Thoracic aorta (tissue), 2 donors: ENCODE measurements around the gene CEP295NL. TPM values are rescaled to one million over a fixed set of nuclear protein-coding genes. Genes with fewer than 3 reads are reported as not detected.

ENCODE experiments used
- ATAC-seq: fragments of 150-250 bp; one replicate; pipeline ENCODE4 v1.8.0; 2017; ENCODE audit warnings: low read depth; ENCODE audit not compliant: insufficient number of reproducible peaks, low FRiP score
- DNase-seq: peaks from one replicate; pipeline ENCODE4 v3.0.0-alpha.2; 2020; ENCODE audit warnings: low spot score
- H3K27ac ChIP-seq, 2 donors: fragments of 200-600 bp; sonication (generic); 1 replicate in 1 of 2; 2 replicates in 1 of 2; pipeline ENCODE4 v1.5.1; 2016; ENCODE audit warnings: mild to moderate bottlenecking in 2 of 2, moderate library complexity in 2 of 2
- H3K27me3 ChIP-seq: fragments of 200-600 bp; sonication (generic); replicated peaks from 2 replicates; pipeline ENCODE4 v1.6.0; 2016; ENCODE audit warnings: mild to moderate bottlenecking; ENCODE audit not compliant: insufficient read depth
- H3K36me3 ChIP-seq: fragments of 200-600 bp; sonication (generic); one replicate; pipeline ENCODE4 v1.5.1; 2016
- H3K4me1 ChIP-seq, 2 donors: fragments of 200-600 bp; sonication (generic); 1 replicate in 1 of 2; 2 replicates in 1 of 2; pipeline versions ENCODE4 v1.5.1 to v1.6.0; 2016; ENCODE audit warnings: low read depth in 2 of 2, mild to moderate bottlenecking in 1 of 2; ENCODE audit not compliant: control insufficient read depth in 1 of 2
- H3K4me3 ChIP-seq: fragments of 200-600 bp; sonication (generic); 2 replicates; pipeline ENCODE4 v1.5.1; 2016; ENCODE audit warnings: mild to moderate bottlenecking
- H3K9me3 ChIP-seq: fragments of 200-600 bp; sonication (generic); 2 replicates; pipeline ENCODE4 v1.5.1; 2016
- CTCF ChIP-seq: fragments of 200-600 bp; sonication (generic); IDR thresholded peaks from one replicate; pipeline ENCODE4 v1.5.1; 2019; ENCODE audit warnings: antibody characterized with exemption
- total RNA-seq, 2 donors: library from RNA; depleted of rRNA; stranded (reverse); fragments of >200 nt; gene quantifications; one replicate each; pipeline versions ENCODE4 v1.1.0 to v1.2.3, GENCODE V29; 2016

The CEP295NL gene
- total RNA-seq, 2 donors from 2014 or later = 6.8 to 13.0 TPM

- Histone ChIP-seq H3K36me3 (no peaks in the 10 kb centered on the region), H3K9me3 (no peaks in the 10 kb centered on the region), H3K27ac (peak overlapping the region; percentile 94 to 96), H3K27me3 (no peaks in the 10 kb centered on the region), H3K4me1 (peaks cover 25 to 39% of the 10 kb centered on the region in 2 donors), H3K4me3 (peak overlapping the region; percentile 55)
- peak; percentile 97 for DNase-seq
- ATAC-seq = peak; percentile 80
- no peak for TF ChIP-seq CTCF
These were observed 31.1 kb upstream of the CEP295NL start for GRCh38 chr17:78933959-78934568.

GRCh38 chr17:78933025-78933958, 30.3 kb upstream of the CEP295NL start:
- Histone ChIP-seq H3K4me1 (peaks cover 25 to 38% of the 10 kb centered on the region in 2 donors), H3K27ac (peak overlapping the region; percentile 94 to 96), H3K9me3 (no peaks in the 10 kb centered on the region), H3K4me3 (peak overlapping the region; percentile 55), H3K27me3 (no peaks in the 10 kb centered on the region), H3K36me3 (no peaks in the 10 kb centered on the region)
- ATAC-seq = peak; percentile 71
- no peak for TF ChIP-seq CTCF
- DNase-seq = peak; percentile 44

GRCh38 chr17:78929908-78930775, 27.1 kb upstream of the CEP295NL start:
- H3K4me1 ChIP-seq = peaks cover 23 to 43% of the 10 kb centered on the region in 2 donors
- ATAC-seq (no peak), DNase-seq (no peak)
- H3K9me3 ChIP-seq = no peaks in the 10 kb centered on the region
- H3K27me3 ChIP-seq = no peaks in the 10 kb centered on the region
- H3K4me3 ChIP-seq = no peak overlapping the region
- TF ChIP-seq CTCF = no peak
- no peak overlapping the region for H3K27ac ChIP-seq
- H3K36me3 ChIP-seq = no peaks in the 10 kb centered on the region

DNA sequence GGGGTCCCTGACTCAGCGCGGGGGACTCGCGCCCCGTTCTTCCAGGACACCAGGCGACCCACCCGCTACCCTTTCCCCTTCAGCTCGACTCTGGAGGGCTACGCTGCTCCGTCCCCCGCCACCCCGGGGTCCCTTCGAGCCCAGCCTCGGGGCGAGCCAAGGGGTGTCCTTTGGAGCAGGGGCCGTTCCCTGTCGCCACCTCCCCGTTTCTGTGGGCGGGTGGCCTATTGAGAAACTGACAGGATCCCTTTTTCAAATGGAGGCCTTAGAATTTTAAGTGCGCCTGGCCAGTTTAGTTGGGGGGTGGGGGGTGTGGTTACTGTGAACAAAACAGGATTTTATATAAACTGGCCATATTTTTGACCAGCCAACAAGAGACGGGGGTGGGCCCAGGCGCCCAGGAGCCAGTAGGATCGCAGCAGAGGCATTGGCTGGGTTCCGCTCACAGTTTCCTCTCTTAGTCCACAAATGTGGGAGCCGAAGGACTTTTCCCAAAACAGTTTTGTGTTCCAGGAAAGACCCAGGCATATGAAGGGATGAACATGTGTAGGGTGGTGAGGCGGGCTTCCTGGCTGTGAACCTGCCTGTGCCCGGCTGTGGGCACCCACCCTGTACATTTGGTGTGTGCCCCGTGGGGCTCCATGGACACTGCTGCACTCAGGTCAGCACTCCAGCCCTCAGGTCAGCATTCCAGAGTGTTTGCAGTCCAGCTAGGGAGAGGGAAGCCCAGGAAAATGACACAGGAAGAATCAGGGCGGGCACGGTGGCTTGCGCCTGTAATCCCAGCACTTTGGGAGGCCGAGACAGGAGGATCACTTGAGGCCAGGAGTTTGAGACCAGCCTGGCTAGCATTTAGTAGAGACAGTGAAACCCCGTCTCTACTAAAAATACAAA, 22.9 kb upstream of the CEP295NL start:
- H3K4me3 ChIP-seq = peak overlapping the region; percentile 94
- no peaks in the 10 kb centered on the region for H3K36me3 ChIP-seq
- ATAC-seq (peak; percentile 40), DNase-seq (peak; percentile 82)
- no peaks in the 10 kb centered on the region for H3K27me3 ChIP-seq
- peak overlapping the region; percentile 97 to 100 for H3K27ac ChIP-seq
- peaks cover 23 to 49% of the 10 kb centered on the region in 2 donors for H3K4me1 ChIP-seq
- TF ChIP-seq CTCF = no peak
- H3K9me3 ChIP-seq = no peaks in the 10 kb centered on the region
